Measurements from ENCODE around the gene PSMD9.

GRCh38 chr12:121899590-121899989 is 11.0 kb downstream of the PSMD9 start:
- TF ChIP-seq CTCF (IDR thresholded peaks at IDR 0.05) (no peak), POLR2AphosphoS5 (IDR thresholded peaks at IDR 0.05) (no peak), POLR2A (IDR thresholded peaks at IDR 0.05) (no peak)
